CD4-positive, alpha-beta T cell treated with Interleukin-21 for 1 hour (primary cell): ENCODE results near the gene IGSF3.
"Not testable (repeated sequence)": the region's sequence is repeated elsewhere in the genome, so short reads cannot be mapped to it uniquely, and the experiment has no call there.

Experiments
- DNase-seq: peaks from one replicate; pipeline ENCODE4 v3.0.0-alpha.2; 2020

The IGSF3 gene

GRCh38 chr1:116572771-116573430 is 94.6 kb downstream of the IGSF3 start:
- DNase-seq, result no peak

DNA sequence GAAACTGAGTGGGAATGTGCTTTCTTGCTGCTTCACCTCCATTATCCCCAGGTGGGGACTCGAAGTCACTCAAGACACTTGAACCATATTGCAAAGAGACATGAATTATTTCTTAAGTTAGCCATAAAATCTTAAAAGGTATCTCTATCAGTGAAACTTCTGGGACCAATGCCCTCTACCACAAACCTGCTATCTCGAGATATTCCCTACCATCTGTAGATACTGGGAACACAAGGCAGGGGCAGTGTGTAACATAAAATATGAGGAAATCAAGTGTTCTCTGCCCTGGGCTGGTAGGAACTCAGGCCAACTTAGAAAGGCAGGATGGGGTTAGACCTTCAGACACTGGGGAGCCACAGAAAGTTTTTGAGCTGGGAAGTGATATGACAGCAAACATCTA is 95.4 kb downstream of the IGSF3 start:
- no peak for DNase-seq

DNA sequence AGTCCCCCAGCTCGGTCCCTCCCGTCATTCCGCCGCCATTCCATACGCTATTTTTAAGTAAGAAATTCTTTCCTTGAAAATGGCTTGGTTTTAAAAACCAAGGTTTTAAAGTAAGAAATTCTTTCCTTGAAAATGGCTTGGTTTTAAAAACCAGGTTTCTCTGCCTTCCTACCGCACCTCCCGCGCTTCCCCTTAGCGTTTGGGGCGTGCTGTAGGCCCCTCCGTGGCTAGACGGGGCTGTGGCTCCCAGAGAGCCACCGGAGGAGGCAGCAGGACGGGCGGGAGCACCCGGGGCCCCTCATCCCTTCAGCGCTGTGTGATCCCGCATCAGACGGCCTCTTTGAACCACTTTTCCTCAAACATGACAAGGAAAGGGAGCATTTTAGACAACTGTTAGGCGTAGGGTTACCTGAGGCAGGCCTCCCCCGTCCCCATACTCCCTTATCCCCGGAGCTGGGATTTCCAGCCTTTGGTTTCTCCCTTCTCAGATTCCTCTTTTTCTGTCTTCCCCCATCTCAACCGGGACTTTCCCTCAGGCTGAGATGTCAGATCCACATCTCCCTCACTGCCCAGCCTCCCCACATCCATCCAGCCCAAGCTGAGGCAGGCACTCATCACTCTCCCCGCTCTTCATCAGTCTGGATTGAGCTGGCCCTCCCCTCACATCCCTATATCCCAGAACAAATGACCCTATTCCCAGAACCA is 96.2 kb downstream of the IGSF3 start:
- DNase-seq, result no peak

- peak; percentile 85 for DNase-seq
Measured at GRCh38 chr1:116570358-116571214, 96.9 kb downstream of the IGSF3 start, which contains the start of gene CD58. Gene CD58 (minus strand): TSS chr1:116571026. CDS start chr1:116570972, 54 bp downstream.

GRCh38 chr1:116569776-116570357 is 97.7 kb downstream of the IGSF3 start:
- DNase-seq, result peak; percentile 71

DNA sequence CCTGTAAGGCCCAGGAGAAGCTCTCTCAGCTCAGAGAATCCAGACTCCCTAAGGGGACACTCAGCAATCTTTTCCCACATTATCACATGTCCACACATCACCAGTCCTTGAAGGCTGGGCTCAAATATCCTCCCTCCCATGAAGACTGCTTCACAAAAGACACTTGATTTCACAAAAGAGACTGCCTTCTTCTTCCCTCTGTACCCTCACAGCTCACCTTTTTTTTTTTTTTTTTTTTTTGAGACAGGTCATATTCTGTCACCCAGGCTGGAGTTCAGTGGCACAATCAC is 98.2 kb downstream of the IGSF3 start:
- DNase-seq, result no peak

DNA sequence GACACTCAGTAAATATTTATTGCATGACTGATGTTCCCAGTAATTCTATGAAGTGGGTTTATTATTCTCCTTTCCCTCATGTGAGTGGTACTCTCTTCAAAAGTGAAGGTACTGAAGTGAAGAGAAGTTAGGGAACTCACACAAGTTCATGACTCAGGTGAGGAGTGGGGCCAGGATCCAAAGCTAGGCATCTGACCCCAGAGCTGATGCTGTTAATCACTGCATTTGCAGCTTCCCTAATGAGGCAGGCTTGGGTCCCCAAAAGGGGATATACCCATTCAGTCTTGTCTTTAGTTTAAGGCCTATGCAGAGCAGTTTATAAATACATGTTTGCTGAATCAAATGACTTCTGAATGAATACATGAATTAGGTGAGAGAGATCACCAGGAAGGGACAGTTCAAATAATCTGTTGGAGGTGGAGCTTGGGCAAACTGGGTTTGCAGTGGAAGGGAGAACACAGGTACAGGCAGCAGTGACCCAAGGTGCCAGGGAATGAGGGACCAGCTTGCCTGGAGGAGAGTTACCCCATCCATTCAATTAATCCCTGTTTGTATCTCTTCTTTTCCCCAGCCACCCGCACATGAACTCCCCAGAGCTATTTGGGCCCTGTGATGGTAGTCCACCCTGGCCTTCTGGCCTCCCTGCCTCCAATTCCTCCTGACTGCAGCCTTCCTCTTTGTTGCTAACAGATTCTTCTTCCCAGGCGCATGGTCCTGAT is 98.7 kb downstream of the IGSF3 start:
- DNase-seq, result no peak

DNA sequence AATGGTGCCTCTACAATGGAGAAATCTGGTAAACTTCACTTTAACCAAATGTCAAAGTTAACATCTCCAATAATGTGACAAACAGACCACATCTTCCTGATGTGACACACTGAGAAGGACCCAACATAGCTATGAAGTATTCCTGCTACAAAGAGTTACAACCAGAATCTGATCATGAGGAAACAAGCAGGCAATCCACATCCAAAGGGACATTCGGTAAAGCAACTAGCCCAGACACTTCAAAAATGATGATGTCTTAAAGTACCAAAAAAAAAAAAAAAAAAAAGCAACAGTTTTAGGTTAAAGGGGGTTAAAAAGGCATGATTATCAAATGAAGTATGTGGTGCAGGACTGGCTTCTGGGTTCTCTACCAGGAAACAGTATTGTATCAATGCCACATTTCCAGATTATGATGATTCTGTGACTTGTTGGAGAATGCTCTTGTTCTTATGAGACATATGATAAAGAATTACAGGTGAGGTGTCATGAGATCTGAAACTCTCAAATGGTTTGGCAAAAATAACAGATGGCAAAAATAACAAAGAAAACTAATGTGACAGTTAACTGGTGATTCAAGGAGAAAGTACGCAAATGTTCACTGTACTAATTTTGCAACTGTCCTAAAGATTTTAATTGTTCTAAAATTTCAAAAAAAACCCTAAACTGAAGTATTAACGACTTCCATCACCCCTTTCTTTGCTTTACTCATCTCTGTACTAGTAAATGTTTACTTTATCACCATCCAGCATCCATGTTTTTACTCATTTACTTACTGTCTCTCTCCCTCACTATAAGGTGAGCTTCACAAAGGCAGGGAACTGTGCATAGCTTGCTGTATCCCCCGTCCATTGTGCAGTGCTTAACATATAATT is 99.5 kb downstream of the IGSF3 start:
- DNase-seq, result no peak

GRCh38 chr1:116565222-116565621 is 102.3 kb downstream of the IGSF3 start:
- no peak for DNase-seq

DNA sequence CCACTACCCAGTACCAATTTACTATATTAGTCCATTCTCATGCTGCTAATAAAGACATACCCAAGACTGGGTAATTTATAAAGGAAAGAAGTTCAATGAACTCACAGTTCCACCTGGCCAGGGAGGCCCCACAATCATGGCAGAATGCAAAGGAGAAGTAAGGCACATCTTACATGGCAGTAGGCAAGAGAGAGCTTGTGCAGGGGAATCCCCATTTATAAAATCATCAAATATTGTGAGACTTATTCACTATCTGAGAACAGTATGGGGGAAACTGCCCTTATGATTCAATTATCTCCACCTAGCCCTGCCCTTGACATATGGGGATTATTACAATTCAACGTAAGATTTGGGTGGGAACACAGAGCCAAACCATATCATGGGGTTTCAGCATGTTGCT is 103.1 kb downstream of the IGSF3 start:
- DNase-seq, result no peak

- DNase-seq, result not testable (repeated sequence)
Measured at GRCh38 chr1:116562465-116562864, 105.1 kb downstream of the IGSF3 start.

DNA sequence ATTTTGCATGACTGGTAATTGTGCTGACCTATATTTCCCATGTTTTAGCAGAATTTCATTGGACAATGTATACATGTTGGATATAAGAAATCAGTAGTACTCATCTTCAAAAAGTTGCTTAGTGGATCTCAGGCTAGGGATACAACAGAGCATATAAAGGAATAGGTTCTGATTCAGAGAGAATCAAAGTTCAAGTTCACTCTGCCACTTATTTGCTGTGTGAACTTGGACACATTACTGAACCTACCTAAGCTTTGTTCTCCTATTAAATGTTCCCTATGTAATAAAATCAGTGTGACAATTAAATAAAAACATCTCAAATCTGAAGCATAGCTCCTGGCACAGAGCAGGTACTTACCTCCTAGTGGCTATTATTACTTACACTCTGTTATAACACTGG is 106.0 kb downstream of the IGSF3 start:
- DNase-seq, result no peak

GRCh38 chr1:116560704-116561490 is 106.6 kb downstream of the IGSF3 start:
- no peak for DNase-seq

- no peak for DNase-seq
Measured at GRCh38 chr1:116559304-116559761, 108.2 kb downstream of the IGSF3 start.

DNA sequence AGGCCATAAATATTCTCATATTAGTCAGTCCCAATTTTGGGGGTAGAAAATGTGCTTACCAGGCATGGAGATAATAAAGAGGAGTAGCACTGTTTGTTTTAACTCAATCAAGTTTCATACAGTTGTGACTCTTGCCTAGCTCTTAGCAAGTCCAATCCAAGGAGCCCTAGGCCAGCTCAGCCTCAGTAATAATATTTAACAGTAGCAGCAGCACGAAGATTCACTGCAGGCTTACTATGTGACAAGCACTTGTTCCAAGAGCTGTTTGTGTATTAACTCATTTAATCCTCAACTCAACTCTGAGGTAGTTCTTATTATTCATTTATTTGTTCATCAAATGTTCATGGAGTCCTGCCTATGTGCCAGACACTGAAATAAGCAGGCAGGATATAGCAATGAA is 109.0 kb downstream of the IGSF3 start:
- no peak for DNase-seq

DNA sequence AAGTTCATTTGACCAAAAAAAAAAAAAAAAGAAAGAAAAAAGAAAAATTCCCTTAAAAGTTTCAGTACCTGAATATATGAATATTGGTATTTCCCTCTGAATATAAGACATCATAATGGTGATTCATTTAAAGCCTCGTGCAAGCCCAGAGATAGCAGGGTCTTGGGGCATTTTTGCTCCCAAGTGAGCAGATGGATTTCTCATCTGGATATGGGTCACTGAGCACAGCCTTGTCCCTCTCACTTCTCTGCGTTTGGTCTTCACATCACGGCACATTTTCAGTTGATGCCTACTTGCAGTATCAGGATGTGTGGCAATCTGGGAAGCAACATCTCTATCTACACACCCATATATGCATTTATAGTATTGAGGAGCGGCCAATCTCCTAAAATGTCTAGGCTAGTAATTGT is 109.4 kb downstream of the IGSF3 start:
- no peak for DNase-seq

GRCh38 chr1:116557323-116557878 is 110.1 kb downstream of the IGSF3 start:
- DNase-seq, result no peak

DNA sequence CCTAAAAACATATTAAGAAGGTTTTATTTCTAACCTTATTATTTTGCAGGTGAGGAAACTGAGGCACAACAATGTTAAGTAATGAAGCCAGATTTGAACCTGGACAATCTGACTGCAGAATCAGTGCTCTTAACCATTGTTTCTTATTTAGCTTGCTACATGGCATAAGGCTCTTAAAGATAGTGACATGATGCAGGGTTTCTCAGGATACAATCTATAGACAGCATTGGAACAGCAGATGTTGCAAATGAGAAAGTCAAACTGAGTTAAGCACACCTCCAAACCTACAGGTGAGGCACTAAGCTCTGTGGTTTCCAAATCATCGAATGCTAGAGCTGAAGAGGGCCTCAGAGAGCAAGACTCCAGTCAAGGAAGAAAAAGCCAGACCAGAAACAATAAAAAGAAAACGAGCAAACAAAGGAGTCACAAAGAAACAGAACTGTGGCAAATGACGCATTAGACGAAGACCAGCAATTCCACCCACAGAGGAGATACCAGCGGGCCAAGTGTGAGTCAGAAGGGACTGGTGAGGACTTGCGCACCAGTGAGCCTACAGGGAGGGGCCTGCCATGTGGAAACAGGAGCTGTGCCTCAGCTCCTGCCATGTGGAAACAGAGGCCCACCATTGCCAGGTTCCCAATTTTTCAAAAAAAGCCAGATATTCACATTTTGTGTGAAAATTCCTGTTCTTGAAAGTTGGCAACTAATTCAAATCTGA is 111.1 kb downstream of the IGSF3 start:
- DNase-seq, result peak; percentile 74

DNA sequence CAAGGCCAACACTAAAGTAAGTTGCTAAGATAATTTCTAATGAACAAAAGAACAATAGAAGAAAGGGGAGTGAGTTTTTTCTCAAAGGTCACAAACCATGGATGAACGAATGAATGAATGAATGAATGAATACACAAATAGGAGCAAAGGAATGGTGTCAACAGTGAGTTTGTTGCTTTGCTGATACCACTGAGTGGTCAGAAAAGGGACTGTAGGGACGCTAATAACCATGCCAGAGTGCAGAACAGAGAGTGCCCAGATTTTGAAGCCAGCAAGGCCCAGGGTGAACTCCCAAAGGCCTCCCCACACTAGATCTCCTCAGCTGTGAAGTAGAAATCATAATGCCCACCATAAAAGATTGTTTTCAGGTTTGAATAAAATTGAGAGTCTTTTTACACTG is 112.6 kb downstream of the IGSF3 start:
- DNase-seq, result no peak
